ENCODE measurements around the gene CASP8AP2.
"Not testable (repeated sequence)": the region's sequence is repeated elsewhere in the genome, so short reads cannot be mapped to it uniquely, and the experiment has no call there.

CASP8AP2 gene

GRCh38 chr6:89829472-89830169 lies at the start of gene CASP8AP2:
TSS of gene CASP8AP2 (plus strand) at chr6:89829880.
- peak; percentile 99 for DNase-seq (ENCODE audit: low spot score)

GRCh38 chr6:89781070-89782034 lies 48.3 kb upstream of the CASP8AP2 start:
- no peak for DNase-seq (ENCODE audit: low spot score)

GRCh38 chr6:89782222-89782621 lies 47.5 kb upstream of the CASP8AP2 start:
- DNase-seq (ENCODE audit: low spot score), result no peak

DNA sequence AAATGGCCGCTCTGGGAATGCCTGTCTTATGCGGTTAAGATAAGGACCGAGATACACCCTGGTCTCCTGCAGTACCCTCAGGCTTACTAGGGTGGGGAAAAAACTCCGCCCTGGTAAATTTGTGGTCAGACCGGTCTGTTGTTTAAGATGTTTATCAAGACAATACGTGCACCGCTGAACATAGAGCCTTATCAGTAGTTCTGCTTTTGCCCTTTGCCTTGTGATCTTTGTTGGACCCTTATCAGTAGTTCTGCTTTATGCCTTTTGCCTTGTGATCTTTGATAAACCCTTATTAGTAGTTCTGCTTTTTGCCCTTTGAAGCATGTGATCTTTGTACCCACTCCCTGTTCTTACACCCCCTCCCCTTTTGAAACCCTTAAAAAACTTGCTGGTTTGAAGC lies 46.4 kb upstream of the CASP8AP2 start:
- not testable (repeated sequence) for DNase-seq (ENCODE audit: low spot score)

DNA sequence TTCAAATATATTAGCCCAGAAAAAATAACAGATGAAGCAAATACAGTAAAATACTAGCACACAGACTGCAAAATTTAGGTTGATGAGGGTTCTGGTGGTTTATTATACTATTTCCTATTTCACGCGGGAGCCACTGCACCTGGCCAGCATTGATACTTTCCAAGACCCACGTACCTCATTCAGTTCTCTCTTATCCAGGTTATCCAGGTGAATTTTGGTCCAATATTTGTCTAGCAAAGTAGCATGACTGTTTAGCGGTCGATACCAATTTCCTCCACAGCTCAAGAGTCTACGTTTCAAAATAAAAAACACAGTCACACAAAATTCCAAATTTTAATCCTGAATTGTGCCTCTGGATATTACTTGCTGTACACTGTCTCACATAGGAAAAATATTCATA lies 44.8 kb upstream of the CASP8AP2 start:
- no peak for DNase-seq (ENCODE audit: low spot score)

- DNase-seq (ENCODE audit: low spot score), result no peak
Observed at GRCh38 chr6:89786970-89787369, 42.7 kb upstream of the CASP8AP2 start.

DNA sequence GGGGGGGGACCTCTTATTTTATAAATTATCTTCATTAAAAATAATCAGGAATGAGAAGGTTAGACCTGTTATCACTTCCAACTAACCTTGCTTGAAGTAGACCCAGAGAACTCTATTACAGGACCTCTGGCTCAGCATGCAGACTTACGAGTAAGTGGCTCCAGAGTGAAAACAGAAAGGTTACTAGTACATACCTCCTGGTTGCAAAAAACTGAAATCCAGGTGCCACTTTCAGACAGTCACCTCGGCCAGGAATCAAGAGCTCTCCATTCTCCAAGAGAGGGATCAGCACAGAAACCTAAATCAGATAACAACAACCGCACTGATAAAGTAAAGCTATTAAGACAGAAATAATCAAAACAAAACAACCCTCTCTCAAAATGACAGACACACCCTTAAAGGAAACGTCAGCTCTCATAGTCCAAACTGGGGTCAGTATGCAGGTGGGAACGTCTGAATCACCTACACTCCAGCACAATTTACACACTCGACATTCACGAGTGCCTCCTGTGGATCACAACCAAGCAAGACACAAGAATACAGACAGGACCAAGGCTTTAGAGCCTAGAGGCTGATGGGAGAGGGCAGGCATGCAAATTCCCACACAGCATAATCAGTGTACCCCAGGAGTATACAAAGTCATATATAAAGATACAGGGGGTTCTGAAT lies 41.9 kb upstream of the CASP8AP2 start:
- no peak for DNase-seq (ENCODE audit: low spot score)

DNA sequence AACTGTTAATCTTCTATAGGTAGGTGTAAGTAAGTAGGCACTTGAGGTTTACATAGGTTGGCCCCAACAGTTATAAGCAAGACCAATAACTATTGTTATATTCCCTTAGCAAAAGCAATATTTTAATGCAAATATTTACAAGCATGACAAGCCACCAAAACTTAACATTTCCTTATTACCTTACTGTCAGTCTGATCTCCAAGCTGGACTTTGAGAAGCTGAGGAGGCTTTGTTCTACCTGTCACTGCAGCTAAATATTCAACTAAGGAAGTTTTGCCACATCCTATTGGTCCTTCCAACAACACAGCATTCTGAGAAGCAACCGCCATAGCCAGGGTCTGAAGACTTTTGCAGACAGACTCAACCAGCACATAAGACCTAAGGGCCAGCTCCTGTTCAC lies 39.7 kb upstream of the CASP8AP2 start:
- no peak for DNase-seq (ENCODE audit: low spot score)

DNA sequence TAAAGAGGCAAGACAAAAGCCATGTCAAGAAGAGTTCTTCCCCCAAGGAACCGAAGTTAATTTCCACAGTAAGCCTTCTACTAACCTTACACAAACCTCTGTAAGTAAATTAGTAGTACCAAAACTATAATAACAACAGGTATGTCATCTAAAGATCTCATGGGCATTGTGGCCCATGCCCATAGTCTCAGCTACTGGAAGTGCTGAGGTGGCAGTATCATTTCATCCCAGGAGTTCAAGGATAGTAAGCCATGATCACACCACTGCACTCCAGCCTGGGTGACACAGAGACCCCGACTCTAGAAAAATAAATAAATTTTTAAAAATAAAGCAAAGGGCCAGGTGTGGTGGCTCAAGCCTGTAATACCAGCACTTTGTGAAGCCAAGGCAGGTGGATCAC lies 39.3 kb upstream of the CASP8AP2 start:
- no peak for DNase-seq (ENCODE audit: low spot score)

GRCh38 chr6:89792881-89793280 lies 36.8 kb upstream of the CASP8AP2 start:
- DNase-seq (ENCODE audit: low spot score), result peak; percentile 70

DNA sequence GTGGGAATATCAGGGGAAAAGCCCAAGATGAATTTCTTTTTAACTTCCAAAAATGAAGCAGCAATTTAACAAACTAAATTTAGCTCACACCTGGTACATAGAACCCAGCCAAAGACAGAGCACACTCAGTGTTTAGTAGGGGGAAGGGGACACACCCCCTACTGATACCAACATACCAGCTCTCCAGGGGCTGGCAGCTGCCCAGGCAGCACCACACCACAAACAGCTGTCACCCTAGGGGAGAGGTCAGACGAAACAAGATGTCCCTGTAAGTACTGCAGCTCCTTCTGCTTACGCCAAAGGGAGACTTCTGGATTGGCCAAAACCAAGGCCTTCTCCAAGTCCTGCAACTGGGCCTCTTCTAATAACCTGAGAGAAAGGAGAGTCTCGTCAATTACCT lies 36.1 kb upstream of the CASP8AP2 start:
- DNase-seq (ENCODE audit: low spot score), result peak; percentile 47

- DNase-seq (ENCODE audit: low spot score), result no peak
Observed at GRCh38 chr6:89794324-89794723, 35.4 kb upstream of the CASP8AP2 start.

DNA sequence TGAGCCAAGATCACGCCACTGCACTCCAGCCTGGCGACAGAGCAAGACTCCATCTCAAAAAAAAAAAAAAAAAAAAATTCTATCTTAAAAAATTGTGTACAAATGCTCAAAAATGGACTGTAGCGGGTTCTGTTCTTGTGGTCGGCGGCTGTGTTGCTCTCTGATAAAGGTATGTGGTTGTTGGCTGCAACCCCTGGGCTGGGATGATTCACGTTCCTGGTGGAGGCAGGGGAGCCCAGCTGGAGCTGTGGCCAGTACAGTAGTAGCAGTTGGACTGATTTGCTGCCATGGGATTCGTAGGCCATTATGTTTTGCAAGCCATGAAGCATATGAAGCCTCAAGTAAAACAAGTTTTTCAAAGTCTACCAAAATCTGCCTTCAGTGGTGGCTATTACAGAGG lies 32.4 kb upstream of the CASP8AP2 start:
- peak; percentile 74 for DNase-seq (ENCODE audit: low spot score)

- no peak for DNase-seq (ENCODE audit: low spot score)
Observed at GRCh38 chr6:89799096-89799495, 30.6 kb upstream of the CASP8AP2 start.

GRCh38 chr6:89799756-89800155 lies 29.9 kb upstream of the CASP8AP2 start:
- no peak for DNase-seq (ENCODE audit: low spot score)

- no peak for DNase-seq (ENCODE audit: low spot score)
Observed at GRCh38 chr6:89803271-89803670, 26.4 kb upstream of the CASP8AP2 start.

DNA sequence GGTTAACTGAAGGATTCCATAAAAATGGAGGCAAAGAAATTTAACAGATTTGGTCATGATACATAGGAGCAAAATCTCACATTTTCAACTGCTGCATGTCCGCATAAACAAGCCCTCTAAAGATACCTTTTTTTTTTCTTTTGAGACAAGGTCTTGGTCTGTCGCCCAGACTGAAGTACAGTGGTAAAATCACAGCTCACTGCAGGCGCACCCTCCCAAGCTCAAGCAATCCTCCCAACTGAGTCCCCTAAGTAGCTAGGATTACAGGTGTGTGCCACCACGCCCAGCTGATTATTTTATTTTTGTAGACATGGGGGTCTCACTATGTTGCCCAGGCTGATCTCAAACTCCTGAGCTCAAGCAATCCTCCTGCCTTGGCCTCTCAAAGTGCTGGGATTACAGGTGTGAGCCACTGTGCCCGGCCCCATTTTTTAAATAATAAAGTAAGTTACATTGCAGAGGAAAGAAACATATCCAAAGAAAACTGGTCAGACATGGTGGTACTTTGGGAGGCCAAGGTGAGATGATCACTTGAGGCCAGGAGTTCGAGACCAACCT lies 23.8 kb upstream of the CASP8AP2 start:
- no peak for DNase-seq (ENCODE audit: low spot score)

GRCh38 chr6:89807581-89807980 lies 22.1 kb upstream of the CASP8AP2 start:
- peak; percentile 72 for DNase-seq (ENCODE audit: low spot score)

GRCh38 chr6:89813422-89813821 lies 16.3 kb upstream of the CASP8AP2 start:
- not testable (repeated sequence) for DNase-seq (ENCODE audit: low spot score)

- no peak for DNase-seq (ENCODE audit: low spot score)
Observed at GRCh38 chr6:89817481-89817880, 12.2 kb upstream of the CASP8AP2 start.

DNA sequence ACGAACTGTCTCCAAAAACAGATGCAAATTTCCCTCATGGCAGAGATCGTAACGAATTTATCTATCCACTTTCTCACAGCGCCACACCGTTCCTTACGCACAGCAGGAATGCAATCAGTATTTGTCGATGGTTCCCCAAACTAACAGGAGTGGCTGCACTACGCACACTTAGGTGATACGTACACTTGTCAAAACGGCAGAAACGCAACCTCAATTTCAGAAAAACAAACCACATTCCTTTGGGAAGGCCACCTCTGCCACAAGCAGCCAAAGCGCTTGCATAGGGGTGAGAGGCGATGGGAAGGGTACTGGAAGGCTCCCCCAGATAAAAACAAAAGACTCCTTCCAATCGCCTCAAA lies 10.7 kb upstream of the CASP8AP2 start:
- peak; percentile 47 for DNase-seq (ENCODE audit: low spot score)

GRCh38 chr6:89819336-89820130 lies 10.1 kb upstream of the CASP8AP2 start, which contains the start of gene MDN1:
TSS of gene MDN1 (minus strand) at chr6:89819794. CDS start at chr6:89819607, 187 bp downstream.
- peak; percentile 90 for DNase-seq (ENCODE audit: low spot score)

Measured in hematopoietic multipotent progenitor cell treated with erythropoietin and hydrocortisone succinate and interleukin-3 and kit ligand, for 15 days (in vitro differentiated cells).